ENCODE data around the gene PLSCR5.

The PLSCR5 gene

DNA sequence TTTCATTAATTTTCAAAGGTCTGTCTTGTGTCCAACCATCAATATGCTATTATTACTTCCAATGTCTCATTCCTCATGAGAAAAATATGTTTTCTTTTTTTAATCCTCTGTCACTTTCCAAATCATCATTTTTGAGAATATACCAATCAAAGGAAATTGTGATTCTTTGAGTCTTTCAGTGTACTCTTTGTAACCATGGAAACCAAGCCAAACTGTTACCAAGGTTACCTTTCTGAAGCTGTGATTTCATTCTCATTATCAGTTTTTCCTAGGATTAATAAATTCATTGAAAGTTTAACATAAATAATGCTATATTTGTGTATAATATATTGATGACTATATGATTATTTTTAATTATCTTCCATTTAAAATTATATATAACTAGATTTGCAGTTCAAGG is 16.6 kb upstream of the PLSCR5 start:
- H3K27ac ChIP-seq = no peak overlapping the region
- no peak for DNase-seq (ENCODE audit: low spot score)
- no peak overlapping the region for H3K4me3 ChIP-seq
- TF ChIP-seq, protein P1, sequence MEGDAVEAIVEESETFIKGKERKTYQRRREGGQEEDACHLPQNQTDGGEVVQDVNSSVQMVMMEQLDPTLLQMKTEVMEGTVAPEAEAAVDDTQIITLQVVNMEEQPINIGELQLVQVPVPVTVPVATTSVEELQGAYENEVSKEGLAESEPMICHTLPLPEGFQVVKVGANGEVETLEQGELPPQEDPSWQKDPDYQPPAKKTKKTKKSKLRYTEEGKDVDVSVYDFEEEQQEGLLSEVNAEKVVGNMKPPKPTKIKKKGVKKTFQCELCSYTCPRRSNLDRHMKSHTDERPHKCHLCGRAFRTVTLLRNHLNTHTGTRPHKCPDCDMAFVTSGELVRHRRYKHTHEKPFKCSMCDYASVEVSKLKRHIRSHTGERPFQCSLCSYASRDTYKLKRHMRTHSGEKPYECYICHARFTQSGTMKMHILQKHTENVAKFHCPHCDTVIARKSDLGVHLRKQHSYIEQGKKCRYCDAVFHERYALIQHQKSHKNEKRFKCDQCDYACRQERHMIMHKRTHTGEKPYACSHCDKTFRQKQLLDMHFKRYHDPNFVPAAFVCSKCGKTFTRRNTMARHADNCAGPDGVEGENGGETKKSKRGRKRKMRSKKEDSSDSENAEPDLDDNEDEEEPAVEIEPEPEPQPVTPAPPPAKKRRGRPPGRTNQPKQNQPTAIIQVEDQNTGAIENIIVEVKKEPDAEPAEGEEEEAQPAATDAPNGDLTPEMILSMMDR (IDR thresholded peaks at IDR 0.05) = no peak

DNA sequence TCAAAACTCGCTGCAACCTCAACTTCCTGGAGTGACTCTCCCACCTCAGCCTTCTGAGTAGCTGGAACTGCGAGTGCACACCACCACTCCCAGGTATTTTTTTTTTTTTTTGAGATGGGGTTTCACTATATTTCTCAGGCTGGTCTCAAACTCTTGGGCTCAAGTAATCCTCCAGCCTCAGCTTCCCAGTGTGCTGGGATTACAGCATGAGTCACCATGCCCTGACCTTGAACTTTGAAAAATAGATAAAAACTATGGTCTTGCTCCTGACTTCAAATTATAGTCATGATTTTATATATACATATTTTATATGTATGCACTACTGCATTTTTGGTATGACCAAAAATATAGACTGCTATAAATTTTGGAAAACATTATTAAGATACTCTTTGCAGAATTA is 6.9 kb upstream of the PLSCR5 start:
- TF ChIP-seq, protein P1 (IDR thresholded peaks at IDR 0.05) = no peak
- no peak for DNase-seq (ENCODE audit: low spot score)
- no peak overlapping the region for H3K4me3 ChIP-seq
- no peak overlapping the region for H3K27ac ChIP-seq

DNA sequence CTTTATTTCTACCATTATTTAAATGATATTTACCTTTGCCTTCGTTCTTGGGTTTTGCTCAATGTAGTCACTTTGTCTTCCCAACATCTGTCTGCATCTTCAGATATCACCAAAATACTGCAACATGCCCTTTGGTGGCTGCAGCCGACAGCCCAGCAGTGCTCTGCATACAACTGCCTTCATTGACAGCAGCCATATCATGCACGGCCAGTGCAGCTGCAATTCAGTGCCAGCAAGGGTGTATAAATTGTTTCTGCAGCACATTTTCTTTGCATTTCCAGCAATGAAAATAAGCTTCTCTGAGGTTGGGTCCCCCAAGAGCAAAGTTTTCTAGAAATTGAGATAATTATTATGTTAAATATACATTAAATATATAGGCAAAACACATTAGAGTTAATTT is 6.0 kb upstream of the PLSCR5 start:
- H3K27ac ChIP-seq = no peak overlapping the region
- no peak for DNase-seq (ENCODE audit: low spot score)
- TF ChIP-seq, protein P1 (IDR thresholded peaks at IDR 0.05) = no peak
- no peak overlapping the region for H3K4me3 ChIP-seq

DNA sequence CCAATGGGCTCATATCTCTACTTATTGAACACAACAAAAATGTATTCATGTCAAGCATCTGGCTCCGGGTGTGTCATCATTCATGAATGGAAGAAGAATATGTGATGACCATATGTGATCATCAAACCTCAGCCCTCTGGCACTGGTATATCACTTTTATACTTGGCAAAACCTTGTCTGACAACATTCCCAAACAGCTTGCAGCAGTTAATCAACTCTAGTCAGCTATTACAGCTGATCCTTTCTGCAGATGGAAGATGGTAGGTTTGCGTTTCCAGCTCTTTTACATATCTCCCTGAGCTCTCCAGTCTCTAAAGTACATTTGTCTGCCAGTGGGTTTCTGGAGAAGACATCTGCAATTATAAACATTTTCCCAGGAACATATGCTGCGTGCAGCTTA is 6.6 kb downstream of the PLSCR5 start:
- Histone ChIP-seq H3K4me3 (no peak overlapping the region), H3K27ac (no peak overlapping the region)
- no peak for DNase-seq (ENCODE audit: low spot score)
- TF ChIP-seq, protein P1 (IDR thresholded peaks at IDR 0.05) = no peak

DNA sequence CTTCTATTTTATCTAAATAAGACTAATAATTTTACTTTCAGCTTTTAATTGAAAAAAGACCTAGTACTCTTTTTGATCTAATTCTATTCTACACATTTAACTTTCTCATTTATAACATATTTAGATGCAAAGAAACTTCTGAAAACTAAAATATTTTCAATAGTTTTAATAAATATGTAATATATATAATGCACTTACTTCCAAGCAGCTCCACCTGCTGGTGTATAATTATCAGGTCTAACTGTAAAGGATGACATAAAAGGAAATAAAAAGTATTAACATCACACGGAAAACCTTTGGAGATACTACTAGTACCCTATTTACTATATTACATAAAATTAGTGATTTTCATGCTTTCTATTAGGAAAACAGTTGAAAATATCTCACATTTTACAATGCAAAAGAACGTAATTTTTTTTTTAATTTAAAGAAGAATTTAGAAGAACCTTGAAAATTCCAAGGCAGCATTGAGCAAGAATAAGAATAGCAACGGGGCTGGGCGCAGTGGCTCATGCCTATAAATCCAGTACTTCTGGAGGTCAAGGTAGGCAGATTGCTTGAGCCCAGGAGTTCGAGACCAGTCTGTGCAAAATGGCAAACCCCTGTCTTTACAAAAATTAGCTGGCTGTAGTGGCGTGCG is 10.2 kb downstream of the PLSCR5 start:
- no peak for DNase-seq (ENCODE audit: low spot score)
- TF ChIP-seq, protein P1 (IDR thresholded peaks at IDR 0.05) = no peak
- no peak overlapping the region for H3K27ac ChIP-seq
- no peak overlapping the region for H3K4me3 ChIP-seq

DNA sequence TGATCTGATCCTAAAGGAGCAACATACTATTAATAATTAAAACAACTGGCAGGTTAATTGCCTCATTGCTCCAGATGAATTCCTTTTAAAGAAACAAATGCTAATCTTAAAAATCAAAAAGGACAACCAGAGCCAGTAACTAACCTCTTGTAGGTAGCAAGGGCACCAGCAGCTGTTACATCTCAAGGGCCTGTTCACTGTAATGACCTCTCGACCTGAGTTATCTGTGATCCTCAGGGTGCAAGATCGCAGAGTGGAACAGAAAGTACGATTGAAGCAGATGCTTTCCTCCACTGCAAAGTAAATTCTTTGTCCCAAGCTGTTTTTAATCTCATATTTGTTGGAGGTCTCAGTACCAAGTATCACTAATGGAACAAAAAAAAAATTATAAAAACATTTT is 11.4 kb downstream of the PLSCR5 start:
- Histone ChIP-seq H3K27ac (no peak overlapping the region), H3K4me3 (no peak overlapping the region)
- no peak for DNase-seq (ENCODE audit: low spot score)
- TF ChIP-seq, protein P1 (IDR thresholded peaks at IDR 0.05) = no peak

DNA sequence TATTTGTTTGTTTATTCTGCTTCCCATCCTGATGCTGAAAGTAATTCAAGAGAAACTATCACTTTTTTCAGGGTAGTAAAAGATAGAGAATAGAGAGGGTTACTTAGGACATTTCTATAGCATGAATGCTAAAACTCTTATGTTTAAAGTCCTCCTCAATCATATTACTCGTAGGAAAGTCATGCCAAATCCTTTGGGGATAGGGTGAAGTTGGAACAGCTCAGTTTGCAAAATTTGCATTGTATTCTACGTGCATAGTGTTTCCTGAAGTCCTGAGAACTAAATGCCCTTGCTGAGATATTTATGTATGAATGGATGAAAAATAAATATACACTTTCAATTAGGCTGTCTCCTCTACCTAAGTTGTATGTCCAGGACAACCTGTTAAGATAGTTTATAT is 14.6 kb downstream of the PLSCR5 start:
- no peak overlapping the region for H3K4me3 ChIP-seq
- TF ChIP-seq, protein P1 (IDR thresholded peaks at IDR 0.05) = no peak
- DNase-seq (ENCODE audit: low spot score) = no peak
- no peak overlapping the region for H3K27ac ChIP-seq
